ENCODE results near the gene SLC38A2.

The SLC38A2 gene

DNA sequence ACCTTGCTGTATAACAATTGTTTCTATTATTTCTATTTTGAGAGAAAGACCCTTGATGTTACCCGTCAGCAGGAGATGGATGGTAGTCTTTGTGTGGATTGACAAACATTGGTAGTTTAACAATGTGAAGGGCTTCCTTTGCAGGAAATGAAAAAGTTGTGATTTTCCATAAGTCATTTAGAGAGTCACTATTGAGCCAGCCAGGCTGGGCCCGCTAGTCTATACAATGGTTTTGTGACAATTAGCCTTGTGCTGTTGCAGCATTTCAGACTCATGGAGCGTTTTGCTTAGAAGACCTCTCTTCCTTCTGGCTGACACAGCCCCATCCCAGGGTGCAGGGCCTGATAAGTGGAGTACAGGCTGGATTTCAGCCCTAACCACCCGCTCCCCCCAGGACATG, 18.3 kb upstream of the SLC38A2 start:
- DNase-seq: no peak

DNA sequence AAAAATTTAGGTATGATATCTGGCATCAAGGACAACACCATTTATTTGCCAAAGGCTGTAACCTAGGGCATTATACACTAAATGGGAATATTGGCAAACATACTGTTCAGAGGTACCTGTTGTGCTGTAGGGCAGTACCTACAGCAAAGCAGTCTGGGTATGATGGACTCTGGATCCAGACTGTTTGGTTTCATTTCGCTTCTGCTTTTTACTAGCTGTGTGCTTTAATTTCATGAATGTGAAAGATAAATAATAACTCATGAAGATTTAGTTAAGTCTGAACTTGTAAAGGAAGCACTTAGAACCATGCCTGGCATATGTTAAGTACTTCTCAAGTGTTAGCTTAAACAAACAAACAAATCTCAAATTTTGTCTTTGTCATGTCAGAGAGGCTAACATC, 17.7 kb upstream of the SLC38A2 start:
- no peak for DNase-seq

DNA sequence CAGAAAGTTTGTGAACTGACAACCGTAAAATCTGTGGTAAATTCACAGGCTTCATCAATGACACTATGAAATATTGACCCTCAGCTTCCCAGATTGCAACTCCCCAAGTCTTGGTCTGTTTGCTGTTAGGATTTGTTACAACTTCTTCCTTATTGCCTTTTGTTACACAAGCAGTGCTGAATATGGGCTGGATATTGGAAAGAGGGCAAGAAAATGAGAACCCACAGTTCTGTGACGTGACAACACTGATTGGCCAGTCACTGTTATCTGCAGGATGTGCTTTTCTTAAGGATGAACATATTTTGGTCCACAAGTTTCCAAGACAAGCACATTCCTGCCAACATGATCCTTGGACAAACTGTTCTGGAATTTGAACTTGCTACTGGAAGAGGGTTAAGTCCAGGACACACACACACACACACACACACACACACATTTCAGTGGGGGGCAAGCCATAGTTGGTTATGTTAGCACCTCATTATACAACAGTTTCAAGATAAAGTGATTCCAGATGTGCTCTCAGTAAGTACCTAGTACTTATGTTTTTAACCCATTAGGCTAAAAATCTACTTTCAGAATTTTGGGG, 16.6 kb upstream of the SLC38A2 start:
- DNase-seq: no peak

DNA sequence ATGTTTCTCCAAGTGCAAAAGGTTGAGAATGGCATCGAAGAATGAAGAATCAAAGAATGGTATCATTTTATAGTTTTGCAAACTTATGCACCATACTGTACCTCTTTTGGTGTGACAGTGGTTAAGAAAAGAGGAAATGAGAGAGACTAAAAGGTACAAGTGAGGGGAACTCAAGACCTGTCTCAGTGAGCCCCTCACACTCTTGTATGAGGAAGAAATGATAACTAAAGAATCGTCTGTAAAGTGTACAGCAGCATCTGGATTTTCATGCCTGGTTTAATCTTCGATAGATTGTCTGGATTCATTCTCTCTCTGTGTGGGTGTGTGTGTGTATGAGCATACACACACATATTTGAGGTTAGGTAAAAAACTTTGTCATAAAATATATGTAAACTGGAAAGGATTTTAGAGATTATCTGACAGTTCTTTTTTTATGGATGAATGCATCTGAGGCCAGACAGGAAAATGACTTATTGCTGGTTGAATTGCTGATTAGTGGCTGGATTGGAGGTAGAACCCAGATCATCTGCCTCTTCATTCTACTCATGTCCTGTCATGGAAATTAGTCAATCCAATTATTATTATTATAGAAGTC, 16.0 kb upstream of the SLC38A2 start:
- no peak for DNase-seq

DNA sequence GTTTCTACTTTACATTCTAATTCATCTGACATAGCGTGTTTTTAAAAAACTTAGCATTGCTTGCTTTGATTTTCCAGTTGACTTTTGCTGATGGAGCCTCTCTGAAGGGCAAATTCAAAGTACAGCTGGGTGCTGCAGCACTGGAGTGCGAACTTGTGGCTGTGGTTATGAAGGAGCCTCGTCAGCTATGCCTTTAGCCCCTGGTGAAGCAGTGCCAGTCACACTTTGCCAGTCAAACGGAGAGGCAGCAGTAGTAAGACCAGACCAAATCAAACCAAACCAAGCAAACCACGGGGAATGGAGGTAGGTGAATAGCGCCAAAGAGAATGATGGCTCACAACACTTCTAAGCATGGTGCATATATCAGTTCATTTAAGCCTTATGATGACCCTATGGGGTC, 15.1 kb upstream of the SLC38A2 start:
- DNase-seq: no peak

DNA sequence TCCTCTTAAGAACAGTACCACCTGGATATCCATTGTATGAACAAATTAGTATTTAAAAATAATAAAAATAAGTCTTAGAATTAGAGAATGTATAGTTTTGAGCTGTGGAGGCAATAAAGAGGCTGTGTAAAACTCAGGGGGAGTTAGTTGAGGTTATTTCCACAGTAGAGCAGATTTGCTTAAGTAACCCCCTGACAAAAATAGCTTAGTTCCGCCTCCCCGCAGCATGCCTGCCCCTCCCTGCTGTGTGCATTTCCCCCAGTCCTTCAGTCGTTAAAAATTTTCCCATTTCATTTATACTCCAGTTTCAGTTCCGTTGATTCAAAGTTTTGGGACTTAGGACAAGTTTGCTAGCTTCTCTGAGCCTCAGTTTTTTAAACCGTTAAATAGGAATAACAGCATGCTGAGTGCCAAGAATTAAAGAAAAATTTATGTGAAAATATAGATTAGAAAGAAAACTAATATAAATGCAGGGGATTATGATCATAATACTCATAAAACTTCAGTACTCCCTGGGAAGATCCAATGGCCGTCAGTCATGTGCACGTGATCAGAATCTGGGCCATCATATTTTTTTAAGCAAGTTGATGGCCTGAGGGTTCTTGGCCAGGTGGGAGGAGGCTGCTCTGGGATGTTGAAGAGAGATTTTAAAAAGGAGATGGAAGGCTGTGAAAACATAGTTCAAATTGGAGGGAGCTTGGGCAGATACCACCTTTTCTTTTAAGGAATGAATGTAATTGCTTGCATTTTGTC, 14.5 kb upstream of the SLC38A2 start:
- no peak for DNase-seq

DNA sequence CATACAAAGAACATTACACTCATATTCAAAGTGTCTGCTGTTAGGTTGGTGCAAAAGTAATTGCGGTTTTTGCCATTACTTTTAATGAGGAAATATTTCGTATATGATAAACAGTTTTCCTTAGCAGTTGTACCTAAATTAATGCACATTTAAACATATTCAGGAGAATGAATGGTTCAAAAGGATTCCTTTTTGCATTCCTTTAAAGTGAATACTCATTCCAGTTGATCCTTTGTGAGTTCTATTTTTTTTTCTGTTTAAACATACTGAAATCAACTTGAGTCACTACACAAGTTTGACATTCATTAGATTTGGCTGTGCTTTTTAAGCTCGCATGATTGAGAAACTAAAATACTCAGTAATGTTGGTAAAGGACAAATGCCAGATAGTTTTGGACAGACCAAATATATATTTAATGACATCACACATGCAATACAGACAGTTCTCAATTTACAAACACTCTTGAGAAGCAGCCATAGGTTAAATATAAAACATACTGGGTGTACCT, 13.8 kb upstream of the SLC38A2 start:
- DNase-seq: no peak

DNA sequence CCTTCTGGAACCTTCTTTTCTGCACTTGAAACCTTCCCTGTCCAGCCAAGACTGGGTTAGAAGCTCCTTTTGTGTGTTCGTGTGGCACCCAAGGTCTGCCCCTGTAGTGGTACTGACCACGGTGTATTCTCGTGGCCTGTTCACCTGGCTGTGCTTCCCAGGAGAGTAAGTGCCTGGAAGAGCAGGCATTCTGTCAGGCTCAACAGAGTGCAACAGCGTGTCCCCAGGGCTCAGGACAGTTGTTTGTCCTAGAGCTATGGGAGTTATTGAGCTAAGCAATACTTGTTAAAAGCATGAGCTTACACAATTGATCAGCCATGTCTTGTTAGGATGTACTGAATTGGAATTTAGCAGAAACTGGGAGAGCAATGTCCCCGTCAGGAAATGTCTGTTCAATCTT, 12.9 kb upstream of the SLC38A2 start:
- no peak for DNase-seq

DNA sequence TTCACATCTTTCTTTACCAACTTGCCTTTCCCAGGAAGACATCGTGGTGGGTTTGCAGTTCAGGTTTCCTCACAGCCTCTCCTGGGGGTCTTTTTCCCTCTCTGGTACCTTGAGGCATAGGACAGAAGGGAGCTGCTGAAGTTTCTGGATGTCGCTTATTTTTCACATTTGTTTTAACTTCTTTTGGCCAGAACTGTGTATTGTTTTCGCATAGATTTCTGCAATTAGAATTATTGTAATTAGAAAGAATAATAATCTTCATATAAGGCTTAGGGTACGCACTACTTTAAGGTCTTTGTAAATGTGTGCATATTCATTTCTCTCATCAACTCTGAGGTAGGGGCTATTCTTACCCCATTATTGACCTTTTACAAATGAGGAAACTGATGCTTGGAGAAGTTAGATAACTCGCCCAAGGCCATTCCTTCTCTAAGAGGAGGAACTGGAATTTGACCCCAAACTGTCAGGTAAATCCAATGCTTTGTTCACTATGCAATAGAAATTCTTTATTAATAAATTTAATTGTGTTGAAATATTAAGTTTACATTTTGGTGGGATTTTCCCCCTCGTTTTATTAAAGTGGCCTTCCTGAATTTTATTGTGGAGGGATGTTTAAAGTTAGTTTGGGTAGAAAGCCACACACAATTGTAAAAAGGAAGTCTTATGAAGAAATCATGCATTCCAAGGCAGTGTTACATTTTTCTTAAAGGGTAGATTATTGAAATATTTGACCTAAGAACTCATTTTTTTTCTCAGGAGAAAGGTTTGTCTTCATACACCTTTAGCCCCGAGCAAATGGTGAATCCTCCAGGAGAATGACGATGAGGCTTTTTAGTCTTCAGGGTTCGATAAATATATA, 12.1 kb upstream of the SLC38A2 start:
- no peak for DNase-seq

DNA sequence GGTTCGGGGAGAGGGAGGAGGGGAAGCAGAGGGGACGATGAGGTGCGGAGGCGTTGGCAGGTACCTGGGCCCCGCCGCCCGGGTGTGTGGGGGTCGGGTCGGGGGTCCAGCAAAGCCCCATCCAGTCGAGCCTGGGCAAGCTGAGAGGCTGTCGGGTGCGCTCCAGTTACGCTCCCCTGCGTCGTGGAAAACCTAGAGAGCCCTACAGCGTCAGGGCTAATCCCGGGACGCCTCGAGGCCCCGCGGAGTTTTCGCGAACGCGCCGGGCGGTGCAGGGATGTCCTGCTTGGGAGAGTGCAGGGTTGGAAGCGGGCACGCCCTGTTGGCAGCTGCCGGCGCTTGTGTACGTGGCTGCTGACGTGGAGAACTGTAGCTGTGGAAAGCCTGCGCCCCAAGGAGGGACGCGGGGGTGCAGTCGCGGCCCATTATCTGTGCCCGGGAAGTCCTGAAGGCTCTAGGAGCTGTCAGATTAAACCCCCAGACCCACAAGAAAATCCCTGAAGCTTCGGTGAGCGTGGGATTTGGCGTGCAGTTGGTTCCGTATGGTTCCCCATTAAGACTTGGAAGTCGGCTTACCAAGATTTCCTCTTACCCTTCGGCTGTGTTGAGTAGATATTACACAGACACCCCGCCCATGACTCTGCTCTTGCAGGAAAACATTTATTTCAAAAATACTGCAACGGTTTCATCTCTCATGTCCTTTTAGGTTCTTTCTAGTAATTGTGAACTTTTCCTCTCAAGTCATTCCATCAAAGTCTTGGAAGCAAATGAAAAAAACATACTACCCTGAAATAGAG, 11.3 kb upstream of the SLC38A2 start:
- peak; percentile 65 for DNase-seq

DNA sequence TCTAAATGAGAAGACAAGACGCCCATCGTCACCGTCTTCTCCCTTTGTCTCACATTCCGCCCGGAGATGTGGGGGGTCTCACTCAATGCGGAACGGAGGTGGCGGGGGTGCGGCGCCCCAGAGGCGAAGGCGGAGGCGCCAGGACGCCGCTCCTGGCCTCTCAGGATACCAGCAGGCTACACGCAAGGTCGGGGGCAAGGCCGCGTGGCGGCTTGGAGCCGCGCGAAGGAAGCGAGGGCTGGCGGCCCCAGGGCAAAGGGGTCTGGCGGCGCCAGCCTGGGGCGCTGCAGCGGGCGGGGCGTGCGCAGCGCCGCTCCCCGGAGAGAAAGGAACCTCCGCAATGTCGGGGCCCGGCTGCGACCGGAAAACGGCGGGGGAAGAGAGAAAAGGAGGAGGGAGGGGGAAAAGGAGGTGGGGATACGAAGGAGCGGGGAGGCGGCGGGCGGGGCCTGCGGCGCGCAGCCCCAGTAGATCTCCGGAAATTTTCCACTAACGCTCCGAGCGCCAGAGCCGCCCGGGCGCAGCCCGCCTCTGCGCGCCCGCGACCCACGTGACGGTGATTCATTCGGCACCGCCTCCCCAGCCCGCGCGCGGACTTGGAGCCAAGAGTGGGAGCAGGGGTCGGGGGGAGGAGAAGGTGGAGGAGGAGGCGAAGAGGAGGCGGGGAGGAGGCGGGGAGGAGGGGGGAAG, 10.5 kb upstream of the SLC38A2 start:
- DNase-seq: peak; percentile 90

DNA sequence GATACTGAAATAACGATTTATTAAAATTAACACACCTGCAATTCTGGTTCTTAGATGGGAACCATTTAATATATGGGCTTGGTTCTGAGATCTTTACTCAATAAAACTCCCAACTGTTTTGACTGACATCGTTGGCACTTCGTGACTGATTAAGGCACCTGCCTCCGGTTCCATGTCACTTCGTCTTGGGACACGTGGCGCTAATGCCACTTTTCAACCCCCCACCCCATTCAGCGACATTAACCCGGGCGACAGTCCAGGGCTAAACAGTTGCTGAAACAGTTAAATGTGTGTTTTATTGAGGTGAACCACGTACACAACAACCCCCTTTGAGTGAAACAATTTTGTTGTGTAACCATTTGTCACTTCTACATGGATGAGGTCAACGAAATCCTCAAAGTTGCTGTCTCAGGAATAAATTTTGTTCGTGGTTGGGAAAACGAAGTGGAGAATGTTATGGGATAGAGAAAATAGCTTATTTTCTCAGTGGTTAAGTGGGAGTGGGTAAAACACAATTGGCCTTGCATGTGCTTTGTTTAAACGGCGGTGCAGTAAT, 9.9 kb upstream of the SLC38A2 start:
- no peak for DNase-seq

DNA sequence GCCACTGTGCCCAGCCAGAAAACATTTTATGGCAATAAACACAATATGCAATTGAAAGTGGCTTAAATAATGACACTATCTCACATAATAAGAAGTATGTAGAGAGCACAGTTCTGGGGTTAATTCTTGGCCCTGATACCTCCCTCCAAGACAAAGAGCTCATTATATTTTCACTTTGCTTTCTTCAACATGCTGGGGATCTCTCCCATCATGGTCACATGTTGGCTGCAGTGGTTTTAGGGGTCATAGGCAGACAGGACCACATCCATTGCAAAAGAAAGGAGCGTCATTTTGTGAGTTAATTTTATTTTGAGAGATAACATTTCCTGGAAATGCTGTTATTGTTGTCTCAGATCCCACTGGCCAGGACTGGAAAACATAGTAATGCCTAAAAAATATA, 8.3 kb upstream of the SLC38A2 start:
- no peak for DNase-seq

DNA sequence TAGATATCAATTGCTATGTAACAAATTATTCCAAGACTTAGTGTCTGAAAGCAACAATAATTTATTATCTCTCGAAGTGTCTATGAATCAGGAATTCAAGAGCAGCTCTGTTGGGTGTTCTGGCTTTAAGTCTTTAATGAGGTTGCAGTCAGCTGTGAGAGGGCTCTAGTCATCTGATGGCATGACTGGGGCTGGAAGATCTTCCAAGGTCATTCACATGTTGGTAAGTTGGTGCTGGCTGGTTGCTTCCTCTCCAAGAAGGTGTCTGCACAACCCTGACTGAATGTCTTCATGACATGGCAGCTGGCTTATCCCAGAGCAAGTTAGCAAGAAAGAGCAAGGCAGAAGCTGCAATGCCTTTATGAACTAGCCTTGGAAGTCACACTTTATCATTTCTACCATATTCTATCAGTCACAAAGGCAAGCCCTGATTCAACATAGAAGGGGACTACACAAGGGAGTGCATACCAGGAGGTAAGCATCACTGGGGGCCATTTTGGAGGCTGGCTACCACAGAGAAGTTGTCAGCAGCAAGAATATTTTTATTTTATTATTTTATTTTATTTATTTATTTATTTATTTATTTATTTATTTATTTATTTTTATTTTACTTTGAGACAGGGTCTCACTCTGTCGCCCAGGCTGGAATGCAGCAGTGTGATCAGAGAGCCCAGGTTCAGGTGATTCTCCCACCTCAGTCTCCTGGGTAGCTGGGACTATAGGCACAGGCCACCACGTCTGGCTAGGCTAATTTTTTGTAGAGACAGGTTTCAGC, 7.6 kb upstream of the SLC38A2 start:
- DNase-seq: no peak

DNA sequence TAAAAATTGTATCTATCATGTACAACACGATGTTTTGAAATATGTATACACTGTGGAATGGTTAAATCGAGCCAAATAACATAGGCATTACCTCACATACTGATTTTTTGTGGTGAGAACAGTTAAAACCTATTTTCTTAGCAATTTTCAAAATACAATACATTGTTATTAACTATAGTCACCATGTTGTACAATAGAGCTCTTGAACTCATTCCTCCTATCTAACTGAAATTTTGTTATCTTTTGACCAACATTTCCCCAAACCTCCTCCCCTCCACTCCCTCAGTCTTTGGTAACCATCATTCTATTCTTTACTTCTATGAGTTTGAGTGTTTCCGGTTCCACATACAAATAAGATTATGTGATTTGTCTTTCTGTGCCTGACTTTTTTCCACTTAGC, 6.8 kb upstream of the SLC38A2 start:
- DNase-seq: no peak

DNA sequence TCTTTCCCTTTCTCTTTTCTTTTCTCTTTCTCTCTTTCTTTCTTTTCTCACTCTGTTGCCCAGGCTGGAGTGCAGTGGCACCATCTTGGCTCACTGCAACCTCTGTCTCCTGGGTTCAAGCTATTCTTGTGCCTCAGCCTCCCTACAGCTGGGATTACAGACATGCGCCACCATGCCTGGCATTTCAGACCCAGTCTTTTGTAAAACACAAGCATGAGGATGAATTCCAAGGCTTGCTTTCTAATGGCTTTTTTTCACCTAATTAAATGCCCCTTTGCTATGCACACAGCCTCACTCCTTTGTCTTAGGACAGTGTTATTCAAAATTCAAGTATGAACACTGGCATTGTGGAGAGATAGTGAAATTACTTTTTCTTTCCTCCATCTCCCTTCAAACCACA, 6.0 kb upstream of the SLC38A2 start:
- no peak for DNase-seq

DNA sequence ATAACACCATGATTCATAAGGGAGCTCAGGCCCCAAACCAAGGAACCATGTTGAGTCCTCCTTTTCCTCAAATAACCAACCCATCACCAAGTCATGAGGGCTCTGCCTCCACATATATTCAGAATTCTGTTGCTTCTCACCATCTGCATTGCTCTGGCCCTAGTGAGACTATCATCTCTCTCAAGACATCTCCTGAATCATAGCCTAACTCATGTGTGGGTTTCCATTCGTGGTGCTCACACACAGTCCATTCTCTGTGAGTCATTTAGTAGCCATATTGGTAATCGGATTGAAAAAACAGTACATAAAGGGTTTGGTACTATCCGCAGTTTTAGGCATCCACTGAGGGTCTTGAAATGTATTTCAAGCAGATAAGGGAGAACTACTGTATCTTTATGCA, 5.1 kb upstream of the SLC38A2 start:
- no peak for DNase-seq

DNA sequence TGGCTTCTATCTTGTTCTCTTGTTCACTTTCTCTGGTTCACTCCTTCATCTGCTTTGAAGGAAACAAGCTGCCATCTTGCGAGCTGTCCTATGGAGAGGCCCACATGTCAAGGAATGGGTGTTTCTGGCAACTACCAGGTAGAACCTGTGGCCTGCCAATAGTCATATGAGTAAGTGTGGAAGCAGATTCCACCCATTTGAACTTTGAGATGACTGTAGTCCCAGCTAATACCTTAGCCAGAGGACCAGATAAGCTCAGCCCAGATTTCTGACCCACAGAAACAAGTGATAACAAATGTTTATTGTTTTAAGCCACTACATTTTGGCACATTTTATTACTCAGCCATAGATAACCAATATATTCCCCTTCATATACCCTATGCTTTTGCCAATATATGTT, 4.0 kb upstream of the SLC38A2 start:
- DNase-seq: no peak

DNA sequence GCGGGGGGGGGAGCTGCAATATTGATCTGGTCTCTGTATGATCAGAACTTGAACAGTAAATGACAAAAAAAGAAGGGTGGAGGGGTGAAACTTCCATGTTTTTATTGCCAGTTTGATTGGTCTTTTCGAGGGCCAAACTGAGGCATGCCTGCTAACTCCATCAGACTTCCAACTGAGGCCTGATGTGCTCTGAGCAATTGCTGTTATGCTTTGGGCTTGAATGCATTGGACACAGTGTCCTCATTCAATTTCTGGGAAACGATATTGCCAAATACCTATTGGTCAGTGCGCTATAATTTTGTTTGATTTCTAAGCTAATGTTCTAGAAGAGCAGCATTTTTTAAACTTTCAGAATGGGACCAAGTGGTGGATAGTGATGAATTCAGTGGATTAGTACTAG, 2.1 kb upstream of the SLC38A2 start:
- DNase-seq: no peak

DNA sequence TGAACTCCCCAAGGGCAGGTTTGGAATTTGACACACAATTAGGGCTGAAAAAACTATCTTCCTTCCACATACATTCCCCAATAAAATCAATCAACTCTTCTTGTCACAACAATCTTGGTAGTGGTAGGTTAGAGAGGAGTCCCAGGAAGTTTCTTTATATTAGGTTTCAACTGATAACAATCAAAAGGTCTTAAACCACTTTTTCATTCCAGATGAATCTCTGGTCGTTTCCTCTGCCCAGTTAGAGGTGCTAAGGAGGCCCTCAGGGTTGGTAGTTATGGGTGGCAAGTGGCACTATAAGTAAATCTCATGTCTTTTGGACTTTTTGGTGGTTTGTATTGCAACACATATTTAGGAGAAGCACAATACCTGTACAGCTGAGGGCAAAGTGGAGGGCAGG, 1.7 kb upstream of the SLC38A2 start:
- no peak for DNase-seq

All from effector CD8-positive, alpha-beta T cell (primary cell).